GM23338 (cell line): ENCODE measurements around the gene GSTK1. TPM values are rescaled to one million over a fixed set of nuclear protein-coding genes. Genes with fewer than 3 reads are reported as not detected.

Source experiments
- ATAC-seq: fragments of 200-7000 bp; cut with Tn5 transposase; 3 replicates; pipeline ENCODE4 v1.9.1; 2020
- DNase-seq: peaks from one replicate; pipeline ENCODE4 v3.0.0-alpha.2; 2015; ENCODE audit warnings: low spot score
- H2AFZ ChIP-seq: fragments of 200-600 bp; sonication (generic); 2 replicates; pipeline ENCODE4 v1.8.0; 2016; ENCODE audit warnings: antibody characterized with exemption, mild to moderate bottlenecking, moderate library complexity
- H3F3A ChIP-seq: fragments of 200-600 bp; sonication (generic); replicated peaks from 2 replicates; pipeline ENCODE4 v1.8.0; 2017; ENCODE audit warnings: antibody characterized with exemption, mixed run types, low read depth
- H3K27ac ChIP-seq: fragments of 200-600 bp; sonication (generic); 2 replicates; pipeline ENCODE4 v1.6.1; 2016; ENCODE audit warnings: low read depth
- H3K27me3 ChIP-seq: fragments of 200-600 bp; sonication (generic); 2 replicates; pipeline ENCODE4 v1.8.0; 2016; ENCODE audit warnings: mild to moderate bottlenecking, mixed run types, moderate library complexity; ENCODE audit not compliant: insufficient read depth
- H3K36me3 ChIP-seq: fragments of 200-600 bp; sonication (generic); 2 replicates; pipeline ENCODE4 v1.8.0; 2016; ENCODE audit warnings: mild to moderate bottlenecking; ENCODE audit not compliant: insufficient read depth
- H3K4me1 ChIP-seq: fragments of 200-600 bp; sonication (generic); 2 replicates; pipeline ENCODE4 v1.8.0; 2016; ENCODE audit warnings: mild to moderate bottlenecking, moderate library complexity; ENCODE audit not compliant: insufficient read depth
- H3K4me2 ChIP-seq: fragments of 200-600 bp; sonication (generic); 2 replicates; pipeline ENCODE4 v1.7.1; 2017; ENCODE audit warnings: mixed run types
- H3K4me3 ChIP-seq: fragments of 200-600 bp; sonication (generic); 2 replicates; pipeline ENCODE4 v1.6.1; 2016; ENCODE audit warnings: mixed run types
- H3K79me2 ChIP-seq: fragments of 200-600 bp; sonication (generic); replicated peaks from 2 replicates; pipeline ENCODE4 v1.8.0; 2017; ENCODE audit warnings: mild to moderate bottlenecking; ENCODE audit not compliant: insufficient read depth
- H3K9me2 ChIP-seq: fragments of 200-600 bp; sonication (generic); 2 replicates; pipeline ENCODE4 v1.8.0; 2017; ENCODE audit not compliant: insufficient read depth
- H4K20me1 ChIP-seq: fragments of 200-600 bp; sonication (generic); replicated peaks from 2 replicates; pipeline ENCODE4 v1.8.0; 2017; ENCODE audit warnings: mild to moderate bottlenecking; ENCODE audit not compliant: insufficient read depth
- H3K27ac Mint-ChIP-seq: 2 replicates; pipeline ENCODE4 v1.8.0; 2020; ENCODE audit warnings: inconsistent platforms, mild to moderate bottlenecking, moderate library complexity, mixed read lengths
- H3K27me3 Mint-ChIP-seq: 3 replicates; pipeline ENCODE4 v1.8.0; 2022; ENCODE audit warnings: low read depth, mild to moderate bottlenecking, moderate library complexity, mixed read lengths, inconsistent platforms; ENCODE audit not compliant: insufficient read depth, poor library complexity
- H3K36me3 Mint-ChIP-seq: 3 replicates; pipeline ENCODE4 v1.8.0; 2021; ENCODE audit warnings: low read depth, mild to moderate bottlenecking, inconsistent platforms, moderate library complexity, mixed read lengths
- H3K4me1 Mint-ChIP-seq: 3 replicates; pipeline ENCODE4 v1.8.0; 2020; ENCODE audit warnings: mild to moderate bottlenecking, inconsistent platforms, mixed read lengths
- H3K4me3 Mint-ChIP-seq: 3 replicates; pipeline ENCODE4 v1.8.0; 2021; ENCODE audit warnings: moderate library complexity, mild to moderate bottlenecking, inconsistent platforms, mixed read lengths
- H3K9me3 Mint-ChIP-seq: 3 replicates; pipeline ENCODE4 v1.8.0; 2020; ENCODE audit warnings: moderate library complexity, mild to moderate bottlenecking, inconsistent platforms, mixed read lengths
- CREB1 ChIP-seq: fragments of 250-450 bp; sonication (Bioruptor Pico); IDR thresholded peaks from 2 replicates; pipeline ENCODE4 v1.5.0; 2020; ENCODE audit warnings: low read depth, mild to moderate bottlenecking, moderate library complexity
- CTCF ChIP-seq, 2 experiments: fragments of 200-600 bp in 1 of 2; sonication (generic) in 1 of 2; conservative IDR thresholded peaks; 2 replicates each; pipeline versions ENCODE4 v1.5.1 to v1.6.1; 2016 to 2017; ENCODE audit warnings: antibody characterized with exemption in 2 of 2, low read depth in 2 of 2, mild to moderate bottlenecking in 2 of 2, moderate library complexity in 1 of 2
- EZH2 ChIP-seq: fragments of 200-600 bp; sonication (generic); IDR thresholded peaks from one replicate; pipeline ENCODE4 v1.8.0; 2017; ENCODE audit warnings: antibody characterized with exemption, mild to moderate bottlenecking, low read depth; ENCODE audit not compliant: unreplicated experiment
- EZH2phosphoT487 ChIP-seq: fragments of 200-600 bp; sonication (generic); IDR thresholded peaks from one replicate; pipeline ENCODE4 v1.8.1; 2018; ENCODE audit warnings: antibody characterized with exemption; ENCODE audit not compliant: unreplicated experiment
- NANOG ChIP-seq: IDR thresholded peaks from 2 replicates; pipeline ENCODE4 v1.6.1; 2016; ENCODE audit warnings: antibody characterized with exemption, borderline replicate concordance
- POLR2AphosphoS5 ChIP-seq: IDR thresholded peaks from 2 replicates; pipeline ENCODE4 v1.6.1; 2016; ENCODE audit warnings: antibody characterized with exemption, low read depth
- REST ChIP-seq: IDR thresholded peaks from one replicate; pipeline ENCODE4 v1.6.1; 2018; ENCODE audit warnings: antibody characterized with exemption; ENCODE audit not compliant: unreplicated experiment
- ZNF331 ChIP-seq: fragments of 250-450 bp; sonication (Bioruptor Pico); IDR thresholded peaks from 2 replicates; pipeline ENCODE4 v1.5.0; 2020; ENCODE audit warnings: low read depth, mild to moderate bottlenecking, moderate library complexity
- polyA plus RNA-seq: library from polyadenylated mRNA; unstranded; fragments of >200 nt; fragmentation: Nextera tagmentation; extraction: Ambion mirVana; gene quantifications from 2 replicates; pipeline ENCODE4 v1.2.1, GENCODE V29; 2016
- total RNA-seq: library from RNA; depleted of rRNA; stranded (reverse); fragments of >200 nt; shearing (Covaris generic); gene quantifications from 2 replicates; pipeline ENCODE4 v1.2.3, GENCODE V29; 2014

Gene GSTK1
- total and polyA plus RNA-seq, 2 experiments from 2014 or later: 26.4 to 27.5 TPM

- H3F3A ChIP-seq: no peaks in the 10 kb centered on the region
- H3K4me3 Mint-ChIP-seq: no peak overlapping the region
- no peak overlapping the region for H3K27ac ChIP-seq
- H3K79me2 ChIP-seq: no peaks in the 10 kb centered on the region
- H3K27me3 Mint-ChIP-seq: no peaks in the 10 kb centered on the region
- H2AFZ ChIP-seq: 0 out of 2 replicates have a peak overlapping the region, but pooled peaks have one; percentile 69
- no peaks in the 10 kb centered on the region for H3K36me3 Mint-ChIP-seq
- H3K27ac Mint-ChIP-seq: no peak overlapping the region
- no peak overlapping the region for H3K4me3 ChIP-seq
- ATAC-seq: no peak
- no peaks in the 10 kb centered on the region for H3K9me3 Mint-ChIP-seq
- H4K20me1 ChIP-seq: no peaks in the 10 kb centered on the region
- TF ChIP-seq EZH2phosphoT487 (no peak), NANOG (no peak), POLR2AphosphoS5 (no peak), CREB1 (CRISPR knock-in tag) (no peak), ZNF331 (CRISPR knock-in tag) (no peak), EZH2 (no peak), CTCF (conservative IDR thresholded peaks at IDR 0.05; ENCODE audit: low read depth in 2 of 2) (no peak)
- no peaks in the 10 kb centered on the region for H3K27me3 ChIP-seq
- no peaks in the 10 kb centered on the region for H3K4me1 ChIP-seq
- no peak overlapping the region for H3K4me2 ChIP-seq
- DNase-seq: no peak
- no peaks in the 10 kb centered on the region for H3K36me3 ChIP-seq
- no peaks in the 10 kb centered on the region for H3K9me2 ChIP-seq
- H3K4me1 Mint-ChIP-seq: no peaks in the 10 kb centered on the region
Measured at GRCh38 chr7:143256932-143257331, 6.3 kb upstream of the GSTK1 start.

GRCh38 chr7:143257501-143257900, 5.7 kb upstream of the GSTK1 start:
- no peaks in the 10 kb centered on the region for H3K27me3 ChIP-seq
- H3K79me2 ChIP-seq: no peaks in the 10 kb centered on the region
- H3K4me1 ChIP-seq: no peaks in the 10 kb centered on the region
- Mint-ChIP-seq H3K27ac (no peak overlapping the region), H3K4me1 (no peaks in the 10 kb centered on the region), H3K36me3 (no peaks in the 10 kb centered on the region), H3K4me3 (no peak overlapping the region), H3K9me3 (no peaks in the 10 kb centered on the region), H3K27me3 (no peaks in the 10 kb centered on the region)
- TF ChIP-seq EZH2 (no peak), CTCF (conservative IDR thresholded peaks at IDR 0.05; ENCODE audit: low read depth in 2 of 2) (no peak), REST (no peak)
- no peaks in the 10 kb centered on the region for H3K36me3 ChIP-seq
- H3K9me2 ChIP-seq: 0 out of 2 replicates have a peak, but pooled peaks cover under 1% of the 10 kb centered on the region
- H3K27ac ChIP-seq: no peak overlapping the region
- no peak overlapping the region for H3K4me2 ChIP-seq
- H2AFZ ChIP-seq: no peak overlapping the region
- ATAC-seq: no peak
- no peak for DNase-seq
- H3K4me3 ChIP-seq: no peak overlapping the region
- H3F3A ChIP-seq: no peaks in the 10 kb centered on the region
- no peaks in the 10 kb centered on the region for H4K20me1 ChIP-seq
